ENCODE measurements around the gene MINDY4. TPM values are rescaled to one million over a fixed set of nuclear protein-coding genes. Genes with fewer than 3 reads are reported as not detected.

Gene MINDY4
- total and polyA plus RNA-seq, 2 of the 4 experiments (the other 2 are of a cell fraction) = 1.8 to 3.6 TPM

DNA sequence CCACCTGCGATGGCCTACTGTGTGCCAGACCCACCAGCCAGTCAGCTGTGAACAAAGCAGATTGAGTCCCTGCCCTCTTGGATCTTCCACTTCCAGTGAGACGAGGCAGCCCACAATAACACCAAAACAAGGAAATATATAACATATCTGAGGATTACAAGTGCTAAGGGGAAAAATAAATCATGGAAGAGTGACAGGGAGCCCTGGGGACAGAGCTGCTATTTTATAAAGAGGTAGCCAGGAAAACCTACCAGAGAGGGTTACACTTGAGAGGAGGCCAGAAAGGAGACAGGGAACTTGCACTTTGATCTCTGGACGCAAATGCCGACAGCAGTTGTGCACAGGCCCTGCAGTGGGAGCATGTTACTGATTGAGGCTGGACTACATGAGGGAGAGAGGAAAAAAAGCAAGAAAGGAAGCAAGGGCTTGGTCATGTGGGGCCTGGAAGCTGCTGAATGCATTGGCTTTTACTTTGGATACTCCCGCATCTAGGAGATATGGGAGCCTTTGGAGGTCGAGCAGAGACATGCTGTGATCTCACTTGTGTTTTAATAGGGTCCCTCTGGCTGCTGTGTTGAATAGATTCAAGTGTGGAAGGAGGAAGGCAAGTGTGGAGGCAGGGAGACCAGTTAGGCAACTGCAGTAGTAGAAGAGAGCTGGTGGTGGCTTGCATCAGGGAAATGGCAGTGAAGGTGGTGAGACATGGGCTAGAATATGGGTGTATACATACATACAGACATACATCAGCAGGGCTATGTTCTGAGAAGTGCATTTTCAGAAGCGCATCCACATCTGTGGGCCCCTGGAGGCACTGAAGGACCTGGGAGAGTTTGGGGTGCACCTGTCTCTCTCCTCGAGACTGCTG, 26.2 kb downstream of the MINDY4 start:
- BruUV-seq (replicated peaks) = no TSS peak
- Histone ChIP-seq H4K8ac (ENCODE audit: low read depth in 2 of 2, low read length in 2 of 2) (peak overlapping the region; percentile 44 to 89), H2BK15ac (ENCODE audit: low read depth, low read length) (peak overlapping the region; percentile 94; the same call in 2 of the 3 replicates), H2BK20ac (ENCODE audit: low read depth, low read length) (peak overlapping the region; percentile 97), H3K4me2 (ENCODE audit: low read depth, low read length) (no peak overlapping the region), H3K27ac (ENCODE audit: insufficient read depth, low read length) (peak overlapping the region; percentile 78), H4K20me1 (ENCODE audit: insufficient read depth, low read length) (0 out of 2 replicates have a peak, but pooled peaks cover 8% of the 10 kb centered on the region), H2AK5ac (ENCODE audit: low read depth, low read length) (peak overlapping the region; percentile 99), H3K56ac (ENCODE audit: extremely low read depth, insufficient read depth, low read length) (peak overlapping the region; percentile 53), H2AK9ac (replicated peaks; ENCODE audit: low read depth, low read length, poor library complexity) (peak overlapping the region; percentile 38), H3K4me1 (ENCODE audit: control insufficient read depth, insufficient read depth, low read length) (peaks cover 45% of the 10 kb centered on the region), H3K27me3 (ENCODE audit: control insufficient read depth, insufficient read depth, low read length) (no peaks in the 10 kb centered on the region), H3K9me3 (ENCODE audit: control insufficient read depth, insufficient read depth, low read length) (no peaks in the 10 kb centered on the region), H4K91ac (ENCODE audit: insufficient read depth, low read depth, low read length) (peak overlapping the region; percentile 91), H3K23ac (ENCODE audit: low read depth, low read length) (peak overlapping the region; percentile 78), H4K5ac (ENCODE audit: low read depth, low read length) (peak overlapping the region; percentile 51), H3K14ac (replicated peaks; ENCODE audit: low read depth, low read length) (peak overlapping the region; percentile 95), H3K79me1 (ENCODE audit: low read depth in 1 of 2, low read length in 2 of 2) (peaks cover 4 to 33% of the 10 kb centered on the region in 2 experiments; a peak in 3 of 4 replicates), H2BK120ac (ENCODE audit: low read depth, low read length) (peak overlapping the region; percentile 97), H2AFZ (replicated peaks; ENCODE audit: low read length, poor library complexity) (peak overlapping the region; percentile 8), H3K9ac (ENCODE audit: low read depth, low read length) (no peak overlapping the region), H3K4me3 (ENCODE audit: insufficient read depth, low read depth, low read length) (no peak overlapping the region), H3K9me1 (ENCODE audit: insufficient read depth, low read length) (peaks cover 41% of the 10 kb centered on the region), H3K4ac (ENCODE audit: low read depth, low read length) (peak overlapping the region; percentile 97), H3K36me3 (ENCODE audit: control insufficient read depth, insufficient read depth, low read length) (0 out of 2 replicates have a peak, but pooled peaks cover 1% of the 10 kb centered on the region), H2BK5ac (ENCODE audit: low read depth, low read length, poor library complexity, severe bottlenecking) (peak overlapping the region; percentile 88), H3K18ac (ENCODE audit: low read depth, low read length) (peak overlapping the region; percentile 71)
- in situ Hi-C loops (cut with MboI; ENCODE audit: low sequenced_read_pairs) = no loop called here
- 93% methylated on average over 3 of the region's 8 CpGs; no CpG with 5 or more reads in 1 of the 2 experiments for WGBS, 2 experiments (ENCODE audit: extremely low coverage in 2 of 2, insufficient read length in 1 of 2)
- CTCF ChIA-PET = interaction anchor here (0.6 to 1.3 kb wide), 6 partner anchors 14 to 325 kb away, joined by 3 to 7 read pairs (median 4); no protein-coding TSS in a partner anchor
- DNase-seq (no peak), ATAC-seq (ENCODE audit: low read depth) (no peak)
- dilution Hi-C loops (cut with HindIII; ENCODE audit: low sequenced_read_pairs, unreplicated experiment) = no loop called here
- intact Hi-C loops (cut with micrococcal nuclease) = loop anchor here (2.0 kb wide), 1 partner anchor 47 kb away; no protein-coding TSS in a partner anchor
- POLR2A ChIA-PET (ENCODE audit: unreplicated experiment) = interaction anchor here (0.9 to 1.1 kb wide), 2 partner anchors 44 to 46 kb away, joined by 3 read pairs; no protein-coding TSS in a partner anchor
- TF ChIP-seq RCOR1 (IDR thresholded peaks at IDR 0.05; ENCODE audit: insufficient replicate concordance, low read length) (no peak), CHD1 (IDR thresholded peaks at IDR 0.05; ENCODE audit: low read depth, low read length) (no peak), RFX5 (IDR thresholded peaks at IDR 0.05; ENCODE audit: low read depth, low read length) (no peak), BHLHE40 (IDR thresholded peaks at IDR 0.05; ENCODE audit: low read depth, low read length) (no peak), CEBPB (IDR thresholded peaks at IDR 0.05; ENCODE audit: low read depth, low read length) (no peak), SMC3 (IDR thresholded peaks at IDR 0.05; ENCODE audit: low read depth, low read length) (no peak), RAD21 (IDR thresholded peaks at IDR 0.05; ENCODE audit: low read length) (no peak), MAZ (IDR thresholded peaks at IDR 0.05; ENCODE audit: borderline replicate concordance, low read depth, low read length) (no peak), NFE2L2 (IDR thresholded peaks at IDR 0.05; ENCODE audit: low read depth, low read length) (no peak), POLR2A (IDR thresholded peaks at IDR 0.05; ENCODE audit: low read depth, low read length) (no peak)
- TF ChIP-seq, protein P1, sequence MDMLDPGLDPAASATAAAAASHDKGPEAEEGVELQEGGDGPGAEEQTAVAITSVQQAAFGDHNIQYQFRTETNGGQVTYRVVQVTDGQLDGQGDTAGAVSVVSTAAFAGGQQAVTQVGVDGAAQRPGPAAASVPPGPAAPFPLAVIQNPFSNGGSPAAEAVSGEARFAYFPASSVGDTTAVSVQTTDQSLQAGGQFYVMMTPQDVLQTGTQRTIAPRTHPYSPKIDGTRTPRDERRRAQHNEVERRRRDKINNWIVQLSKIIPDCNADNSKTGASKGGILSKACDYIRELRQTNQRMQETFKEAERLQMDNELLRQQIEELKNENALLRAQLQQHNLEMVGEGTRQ (IDR thresholded peaks at IDR 0.05; ENCODE audit: low read depth, low read length) = no peak
- TF ChIP-seq, protein P2, sequence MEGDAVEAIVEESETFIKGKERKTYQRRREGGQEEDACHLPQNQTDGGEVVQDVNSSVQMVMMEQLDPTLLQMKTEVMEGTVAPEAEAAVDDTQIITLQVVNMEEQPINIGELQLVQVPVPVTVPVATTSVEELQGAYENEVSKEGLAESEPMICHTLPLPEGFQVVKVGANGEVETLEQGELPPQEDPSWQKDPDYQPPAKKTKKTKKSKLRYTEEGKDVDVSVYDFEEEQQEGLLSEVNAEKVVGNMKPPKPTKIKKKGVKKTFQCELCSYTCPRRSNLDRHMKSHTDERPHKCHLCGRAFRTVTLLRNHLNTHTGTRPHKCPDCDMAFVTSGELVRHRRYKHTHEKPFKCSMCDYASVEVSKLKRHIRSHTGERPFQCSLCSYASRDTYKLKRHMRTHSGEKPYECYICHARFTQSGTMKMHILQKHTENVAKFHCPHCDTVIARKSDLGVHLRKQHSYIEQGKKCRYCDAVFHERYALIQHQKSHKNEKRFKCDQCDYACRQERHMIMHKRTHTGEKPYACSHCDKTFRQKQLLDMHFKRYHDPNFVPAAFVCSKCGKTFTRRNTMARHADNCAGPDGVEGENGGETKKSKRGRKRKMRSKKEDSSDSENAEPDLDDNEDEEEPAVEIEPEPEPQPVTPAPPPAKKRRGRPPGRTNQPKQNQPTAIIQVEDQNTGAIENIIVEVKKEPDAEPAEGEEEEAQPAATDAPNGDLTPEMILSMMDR (conservative IDR thresholded peaks at IDR 0.05; ENCODE audit: low read depth, low read length) = no peak
- TF ChIP-seq, protein P3, sequence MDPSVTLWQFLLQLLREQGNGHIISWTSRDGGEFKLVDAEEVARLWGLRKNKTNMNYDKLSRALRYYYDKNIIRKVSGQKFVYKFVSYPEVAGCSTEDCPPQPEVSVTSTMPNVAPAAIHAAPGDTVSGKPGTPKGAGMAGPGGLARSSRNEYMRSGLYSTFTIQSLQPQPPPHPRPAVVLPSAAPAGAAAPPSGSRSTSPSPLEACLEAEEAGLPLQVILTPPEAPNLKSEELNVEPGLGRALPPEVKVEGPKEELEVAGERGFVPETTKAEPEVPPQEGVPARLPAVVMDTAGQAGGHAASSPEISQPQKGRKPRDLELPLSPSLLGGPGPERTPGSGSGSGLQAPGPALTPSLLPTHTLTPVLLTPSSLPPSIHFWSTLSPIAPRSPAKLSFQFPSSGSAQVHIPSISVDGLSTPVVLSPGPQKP (IDR thresholded peaks at IDR 0.05; ENCODE audit: borderline replicate concordance, low read depth, low read length) = no peak

Measured in IMR-90 (cell line).